ENCODE results near the gene FZD10. TPM values are rescaled to one million over a fixed set of nuclear protein-coding genes. Genes with fewer than 3 reads are reported as not detected.

FZD10 gene
- total RNA-seq, 6 donors from 2014 or later, result 0.46 to 2.6 (median 1.1) TPM; not detected in 1

GRCh38 chr12:130195369-130195768 lies 33.1 kb downstream of the FZD10 start:
- Histone ChIP-seq H3K4me1 (no peaks in the 10 kb centered on the region), H3K27ac (no peak overlapping the region), H3K9me3 (no peaks in the 10 kb centered on the region), H3K36me3 (no peaks in the 10 kb centered on the region), H3K27me3 (no peaks in the 10 kb centered on the region), H3K4me3 (no peak overlapping the region)
- TF ChIP-seq POLR2A (IDR thresholded peaks at IDR 0.05) (no peak), EP300 (IDR thresholded peaks at IDR 0.05) (no peak), POLR2AphosphoS5 (IDR thresholded peaks at IDR 0.05) (no peak), CTCF (IDR thresholded peaks at IDR 0.05) (no peak)
- WGBS, 2 donors, result 92 to 93% methylated on average over 7 of the region's 7 CpGs
- DNase-seq (no peak), ATAC-seq (ENCODE audit: low FRiP score in 2 of 2) (no peak)

- H3K9me3 ChIP-seq, result no peaks in the 10 kb centered on the region
- no peak for TF ChIP-seq POLR2AphosphoS5 (IDR thresholded peaks at IDR 0.05)
- 75 to 79% methylated on average over 11 to 12 of the region's 12 CpGs for WGBS, 2 donors
- no peak overlapping the region for H3K27ac ChIP-seq
- DNase-seq (no peak), ATAC-seq (ENCODE audit: low FRiP score in 2 of 2) (no peak)
- H3K4me3 ChIP-seq, result no peak overlapping the region
- no peaks in the 10 kb centered on the region for H3K4me1 ChIP-seq
- no peaks in the 10 kb centered on the region for H3K36me3 ChIP-seq
- H3K27me3 ChIP-seq, result no peaks in the 10 kb centered on the region
Observed at GRCh38 chr12:130195776-130196175, 33.5 kb downstream of the FZD10 start.

GRCh38 chr12:130196827-130197226 lies 34.6 kb downstream of the FZD10 start:
- H3K27me3 ChIP-seq, result no peaks in the 10 kb centered on the region
- TF ChIP-seq EP300 (IDR thresholded peaks at IDR 0.05) (no peak), CTCF (IDR thresholded peaks at IDR 0.05) (no peak), POLR2A (IDR thresholded peaks at IDR 0.05) (no peak), POLR2AphosphoS5 (IDR thresholded peaks at IDR 0.05) (no peak)
- no peak for DNase-seq
- H3K36me3 ChIP-seq, result no peaks in the 10 kb centered on the region
- 73 to 77% methylated on average over 13 of the region's 13 CpGs for WGBS, 2 donors
- no peaks in the 10 kb centered on the region for H3K9me3 ChIP-seq
- H3K4me1 ChIP-seq, result no peaks in the 10 kb centered on the region
- H3K27ac ChIP-seq, result no peak overlapping the region
- H3K4me3 ChIP-seq, result no peak overlapping the region
- no peak for ATAC-seq (ENCODE audit: low FRiP score in 2 of 2)

GRCh38 chr12:130198026-130198662 lies 35.9 kb downstream of the FZD10 start:
- no peaks in the 10 kb centered on the region for H3K27me3 ChIP-seq
- H3K9me3 ChIP-seq, result no peaks in the 10 kb centered on the region
- H3K36me3 ChIP-seq, result no peaks in the 10 kb centered on the region
- 90 to 92% methylated on average over 18 of the region's 18 CpGs for WGBS, 2 donors
- H3K4me3 ChIP-seq, result no peak overlapping the region
- DNase-seq, result peak in 1 of 2 donors; percentile 60
- TF ChIP-seq EP300 (IDR thresholded peaks at IDR 0.05) (no peak), POLR2AphosphoS5 (IDR thresholded peaks at IDR 0.05) (no peak), CTCF (IDR thresholded peaks at IDR 0.05) (no peak), POLR2A (IDR thresholded peaks at IDR 0.05) (no peak)
- no peaks in the 10 kb centered on the region for H3K4me1 ChIP-seq
- no peak for ATAC-seq (ENCODE audit: low FRiP score in 2 of 2)
- H3K27ac ChIP-seq, result no peak overlapping the region

- Histone ChIP-seq H3K9me3 (no peaks in the 10 kb centered on the region), H3K36me3 (no peaks in the 10 kb centered on the region), H3K4me3 (no peak overlapping the region), H3K27me3 (no peaks in the 10 kb centered on the region), H3K4me1 (no peaks in the 10 kb centered on the region), H3K27ac (no peak overlapping the region)
- ATAC-seq (ENCODE audit: low FRiP score in 2 of 2) (no peak), DNase-seq (no peak)
- WGBS, 2 donors, result 80 to 87% methylated on average over 16 of the region's 16 CpGs
- TF ChIP-seq POLR2AphosphoS5 (IDR thresholded peaks at IDR 0.05), result no peak
- TF ChIP-seq POLR2A (IDR thresholded peaks at IDR 0.05), result no peak
- no peak for TF ChIP-seq EP300 (IDR thresholded peaks at IDR 0.05)
- no peak for TF ChIP-seq CTCF (IDR thresholded peaks at IDR 0.05)
Observed at GRCh38 chr12:130198663-130199060, 36.4 kb downstream of the FZD10 start.

Data from upper lobe of left lung (tissue), 6 donors.